Umbilical cord (tissue), 2 donors: ENCODE results near the gene OPCML. TPM values are rescaled to one million over a fixed set of nuclear protein-coding genes. Genes with fewer than 3 reads are reported as not detected.

Source experiments
- DNase-seq: peaks from one replicate; pipeline ENCODE4 v3.0.0-alpha.2; 2015; ENCODE audit warnings: low spot score
- total RNA-seq: library from RNA; depleted of rRNA; stranded (reverse); fragments of >200 nt; gene quantifications from one replicate; pipeline ENCODE4 v1.2.3, GENCODE V29; 2014; ENCODE audit warnings: low replicate concordance; ENCODE audit not compliant: insufficient read depth

Gene OPCML
- 4.8 TPM for total RNA-seq

GRCh38 chr11:133531971-133532651 is at the start of gene OPCML:
Gene OPCML (minus strand): TSS chr11:133532501.
- DNase-seq: peak; percentile 32

DNA sequence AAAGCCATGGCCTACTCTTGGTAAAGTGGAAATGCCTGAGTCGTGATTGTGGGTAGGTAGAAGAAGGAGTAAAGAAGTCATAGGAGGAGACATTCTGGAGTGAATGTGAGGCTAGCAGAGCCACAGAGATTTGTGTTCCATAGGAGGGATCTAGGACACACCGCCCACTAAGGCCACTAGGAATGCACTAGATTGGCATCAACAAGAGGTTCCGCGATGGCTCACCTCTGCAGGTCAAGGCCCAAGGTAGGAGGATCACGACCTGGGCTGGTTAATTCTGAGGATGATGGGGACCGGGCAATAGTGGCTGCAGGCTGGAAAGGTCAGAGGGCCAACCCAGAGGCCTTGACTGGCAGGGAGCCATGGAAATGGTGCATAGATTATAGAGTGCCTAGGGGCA is 48.8 kb upstream of the OPCML start:
- no peak for DNase-seq

DNA sequence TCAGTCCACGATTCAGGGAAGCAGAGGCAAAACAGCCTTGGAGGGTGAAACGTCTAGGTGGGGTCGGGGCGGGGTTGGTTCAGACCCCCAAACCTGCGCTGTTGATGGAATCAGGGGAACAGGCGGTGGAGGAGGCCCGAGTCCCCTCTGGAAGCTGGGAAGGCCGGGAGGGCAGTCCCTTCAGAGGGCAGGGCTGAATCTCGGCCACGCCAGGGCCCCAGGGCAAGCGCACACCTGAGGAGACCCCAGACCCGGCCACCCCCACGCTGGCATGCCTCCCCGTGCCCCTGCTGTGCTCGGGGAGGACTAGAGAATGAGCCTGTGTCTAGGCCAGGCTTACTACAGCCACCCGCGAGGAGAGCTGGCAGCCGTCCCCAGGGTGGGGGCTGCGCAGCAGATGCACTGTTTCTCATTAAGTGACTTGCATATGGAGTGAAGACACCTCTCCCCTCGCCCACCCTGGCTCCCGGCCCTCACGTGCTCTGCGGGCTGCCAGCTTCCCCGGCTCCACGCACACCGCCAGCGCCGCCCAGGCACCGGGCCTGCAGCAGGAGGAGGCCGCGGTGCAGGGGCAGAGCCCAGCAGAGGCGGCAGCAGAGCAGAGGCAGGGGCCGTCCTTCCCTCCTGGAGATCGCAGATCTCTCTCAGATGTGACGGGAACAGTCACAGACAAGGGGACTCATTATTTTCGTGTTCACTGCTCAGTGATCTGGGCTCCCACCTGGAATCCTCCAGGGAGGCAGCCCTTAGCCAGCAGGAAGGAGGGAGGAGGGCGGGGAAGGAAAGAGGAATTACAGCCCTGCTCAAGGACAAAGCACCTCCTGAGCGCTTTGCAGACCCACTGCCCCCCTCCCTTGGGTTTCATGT is 47.1 kb upstream of the OPCML start:
- no peak for DNase-seq

DNA sequence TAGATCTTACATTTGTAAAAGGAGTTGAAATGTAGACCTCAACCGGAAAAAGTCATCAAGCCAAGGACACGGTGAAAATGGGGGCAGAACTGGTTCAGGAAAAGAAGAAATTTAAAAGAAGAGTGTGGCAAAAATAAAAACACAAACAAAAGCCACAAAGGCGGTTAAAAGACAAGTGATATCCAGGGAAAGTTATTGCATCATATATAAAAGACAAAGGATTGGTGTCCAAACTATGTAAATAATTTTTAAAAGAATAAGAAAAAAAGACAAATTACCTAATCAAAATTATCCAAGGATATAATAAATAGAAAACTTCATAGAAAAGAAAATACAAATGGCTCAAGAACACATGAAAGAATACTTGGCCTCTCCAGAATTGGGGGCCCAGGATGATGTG is 45.1 kb upstream of the OPCML start:
- no peak for DNase-seq

DNA sequence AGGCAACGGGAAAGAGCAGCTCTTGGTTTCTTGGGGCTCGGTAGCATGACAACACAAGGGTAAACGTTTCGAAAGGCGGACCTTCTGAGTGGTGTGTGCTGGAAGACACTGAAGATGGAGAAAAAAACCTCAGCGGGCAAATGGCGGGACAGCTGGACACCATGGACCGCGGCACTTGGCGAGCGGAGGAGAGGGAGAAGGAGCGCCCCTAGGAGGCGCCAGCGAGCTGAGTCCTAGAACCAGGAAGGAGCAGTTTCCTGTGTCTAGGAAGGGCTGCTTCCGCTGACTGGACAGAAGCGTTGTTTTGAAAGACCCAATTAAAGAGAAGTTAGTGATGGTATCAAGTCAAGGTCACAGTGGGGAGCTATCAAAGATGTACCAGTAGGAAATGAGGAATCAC is 44.0 kb upstream of the OPCML start:
- no peak for DNase-seq

- no peak for DNase-seq
Observed at GRCh38 chr11:133573081-133573480, 40.8 kb upstream of the OPCML start.

DNA sequence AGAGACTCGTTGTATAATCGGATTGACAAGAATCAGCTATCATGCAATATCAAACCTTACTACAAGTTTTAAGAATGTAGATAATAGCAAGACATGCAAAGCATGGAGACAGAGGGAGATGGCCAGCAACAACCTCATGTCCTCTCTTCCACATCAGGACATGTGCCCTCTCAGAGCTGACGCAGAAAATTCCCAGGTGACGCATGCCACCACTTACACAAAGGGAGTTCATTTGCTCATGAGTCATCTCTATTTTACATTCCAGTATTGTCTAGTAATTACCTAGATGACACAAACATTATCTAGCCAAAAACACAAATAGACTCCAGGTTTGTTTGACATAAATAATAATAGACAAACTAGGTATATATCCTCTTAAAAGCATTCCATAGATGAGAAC is 38.1 kb upstream of the OPCML start:
- DNase-seq: no peak

GRCh38 chr11:133563505-133564025 is 31.3 kb upstream of the OPCML start:
- no peak for DNase-seq

GRCh38 chr11:133560472-133560855 is 28.2 kb upstream of the OPCML start:
- peak; percentile 45 for DNase-seq

DNA sequence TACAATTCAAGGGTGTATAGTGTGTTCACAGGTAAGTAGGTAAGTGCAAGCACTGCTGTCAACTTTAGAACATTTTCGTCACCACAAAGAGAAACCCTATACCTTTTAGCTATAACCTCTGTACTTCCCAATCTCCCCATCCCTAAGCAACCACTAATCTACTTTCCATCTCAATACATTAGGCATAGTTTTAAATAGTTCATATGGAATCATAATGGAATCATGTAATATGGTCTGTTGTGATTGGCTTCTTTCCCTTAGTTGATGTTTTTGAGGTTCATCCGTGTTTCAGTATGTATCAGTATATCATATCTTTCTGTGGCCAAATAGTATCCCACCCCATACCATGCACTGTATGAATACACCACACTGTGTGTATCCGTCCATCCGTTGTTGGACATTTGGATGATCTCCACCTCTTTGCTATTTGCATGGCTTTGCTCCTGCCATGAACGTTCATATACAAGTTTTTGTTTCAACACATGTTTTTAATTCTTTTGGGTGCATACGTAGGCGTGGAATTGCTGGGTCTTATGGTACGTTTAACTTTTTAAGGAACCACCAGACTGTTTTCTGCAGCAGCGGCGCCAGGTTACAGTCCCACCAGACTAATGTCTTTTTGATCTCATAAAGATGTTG is 27.7 kb upstream of the OPCML start:
- DNase-seq: no peak

DNA sequence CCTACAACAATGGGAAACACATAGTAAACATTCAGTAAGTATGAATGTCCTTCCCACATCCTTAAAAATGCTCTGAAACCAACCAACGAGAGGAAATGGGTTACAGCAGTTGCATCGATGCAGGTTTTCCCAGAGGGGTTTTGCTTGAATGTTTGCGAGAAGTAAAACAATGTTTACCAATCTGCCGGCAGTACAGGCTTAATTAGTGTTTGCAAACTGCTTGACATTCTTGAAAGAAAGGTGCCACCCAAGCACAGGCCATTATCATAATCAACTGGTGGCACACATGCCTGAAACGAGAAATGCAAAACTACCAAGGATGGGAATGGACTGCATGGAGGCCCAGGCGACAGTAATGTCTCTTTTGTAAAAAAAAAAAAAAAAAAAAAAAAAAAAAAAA is 27.1 kb upstream of the OPCML start:
- no peak for DNase-seq

GRCh38 chr11:133555034-133555433 is 22.7 kb upstream of the OPCML start:
- DNase-seq: no peak

DNA sequence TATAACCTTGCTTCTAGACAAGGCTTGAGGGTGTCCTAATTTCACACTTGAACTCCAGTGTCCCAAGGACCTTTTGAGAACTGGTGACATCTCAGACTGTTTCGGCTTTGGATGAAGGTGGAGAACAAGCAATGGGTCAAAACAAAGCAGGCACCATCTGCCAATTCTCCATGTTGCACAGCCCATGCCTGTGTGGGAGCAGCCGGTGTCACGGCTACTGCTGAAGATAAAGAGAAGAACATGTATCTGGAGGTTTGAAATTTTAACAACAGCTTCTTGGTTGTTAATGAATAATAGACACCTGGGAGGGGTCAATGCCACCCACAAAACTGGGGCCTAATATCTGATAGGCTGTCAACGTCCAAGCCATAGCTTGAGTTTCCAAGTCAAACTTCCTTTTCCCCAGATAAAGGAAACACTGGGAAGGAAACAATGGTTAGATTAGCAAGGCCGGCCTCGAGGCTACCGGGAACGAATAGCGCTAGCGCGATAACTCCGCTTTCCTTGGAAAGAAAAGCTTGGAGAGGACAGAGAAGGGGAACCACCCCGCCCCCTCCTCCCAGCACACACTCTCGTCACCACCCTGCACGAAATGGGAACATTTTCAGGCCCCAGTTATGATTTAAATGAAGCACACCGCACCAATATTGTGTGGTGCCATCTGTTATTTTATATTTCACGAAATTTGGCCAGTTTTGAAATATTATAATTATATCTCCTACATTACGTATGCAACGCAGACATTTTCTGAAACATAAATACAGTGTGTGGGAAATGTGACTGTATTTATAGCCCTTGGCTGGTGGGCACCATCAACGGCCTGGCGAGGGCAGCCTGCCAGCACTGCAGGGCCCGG is 21.8 kb upstream of the OPCML start:
- DNase-seq: peak; percentile 5

- no peak for DNase-seq
Observed at GRCh38 chr11:133552938-133553337, 20.6 kb upstream of the OPCML start.

- DNase-seq: no peak
Observed at GRCh38 chr11:133551064-133551463, 18.8 kb upstream of the OPCML start.

DNA sequence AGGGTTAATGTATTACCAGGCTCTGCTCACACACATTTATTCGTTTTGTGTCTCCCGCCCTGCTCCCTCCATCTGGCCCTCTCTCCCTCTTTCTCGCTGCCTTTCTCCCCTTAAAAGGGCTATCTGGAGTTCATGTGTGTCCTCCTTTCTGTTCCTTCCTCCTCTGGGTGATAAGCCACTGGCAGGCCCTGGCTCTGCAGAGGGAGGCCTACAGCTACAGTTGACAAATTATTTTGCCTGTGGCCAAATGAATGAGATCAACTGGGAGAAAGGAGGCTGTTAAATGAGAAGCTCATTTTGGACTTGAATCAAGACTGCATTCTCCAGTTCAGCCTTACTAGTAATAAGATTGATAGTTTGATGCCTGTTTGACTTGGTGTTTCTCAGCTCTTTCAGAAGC is 17.5 kb upstream of the OPCML start:
- DNase-seq: no peak

- DNase-seq: no peak
Observed at GRCh38 chr11:133548641-133549040, 16.3 kb upstream of the OPCML start.

- DNase-seq: peak; percentile 13
Observed at GRCh38 chr11:133547808-133548494, 15.7 kb upstream of the OPCML start.

GRCh38 chr11:133545199-133545803 is 13.0 kb upstream of the OPCML start:
- DNase-seq: no peak

DNA sequence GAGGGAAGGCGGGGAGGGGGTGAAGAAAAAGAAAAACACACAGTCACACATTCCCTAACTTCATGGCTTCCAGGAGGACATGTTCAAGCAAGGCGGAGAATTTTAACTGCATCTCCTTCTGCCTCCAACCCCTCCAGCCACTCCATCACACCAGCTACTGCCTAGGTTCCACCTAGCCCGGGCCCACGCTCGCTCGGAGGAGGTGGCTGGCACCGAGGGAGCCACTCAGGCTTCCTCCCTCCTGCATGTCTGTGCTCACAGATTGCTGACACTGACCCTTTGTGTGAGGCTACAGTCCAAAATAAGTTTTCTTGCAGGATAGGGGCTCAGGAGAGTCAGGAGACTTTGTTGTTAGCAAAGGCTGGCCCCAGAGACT is 9.4 kb upstream of the OPCML start:
- DNase-seq: no peak
